ENCODE data around the gene AHRR.

The AHRR gene

DNA sequence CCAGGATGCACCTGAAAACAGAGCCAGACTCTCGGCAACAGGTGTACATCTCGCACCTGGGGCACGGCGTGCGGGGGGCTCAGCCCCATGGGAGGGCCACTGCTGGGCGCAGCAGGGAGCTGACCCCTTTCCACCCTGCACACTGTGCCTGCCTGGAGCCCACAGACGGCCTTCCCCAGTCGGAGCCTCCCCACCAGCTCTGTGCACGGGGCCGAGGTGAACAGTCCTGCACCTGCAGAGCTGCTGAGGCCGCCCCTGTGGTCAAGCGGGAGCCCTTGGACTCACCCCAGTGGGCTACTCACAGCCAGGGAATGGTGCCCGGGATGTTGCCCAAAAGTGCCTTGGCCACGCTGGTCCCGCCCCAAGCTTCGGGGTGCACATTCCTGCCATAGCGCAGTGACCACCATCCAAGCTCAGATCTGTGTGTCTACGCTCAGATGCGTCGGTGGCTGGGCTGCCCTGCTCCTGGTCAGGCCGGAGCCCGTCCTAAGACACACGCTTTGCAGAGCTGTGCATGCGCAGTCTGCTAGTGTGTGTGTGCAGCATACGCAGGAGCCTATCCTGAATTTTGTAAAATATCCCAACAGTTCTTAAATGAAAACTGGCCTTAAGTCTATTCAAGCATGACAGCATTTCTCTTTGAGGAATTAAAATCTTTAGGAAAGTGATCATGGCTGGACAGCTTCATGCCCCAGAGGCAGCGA, 113.1 kb downstream of the AHRR start:
- H3K4me3 ChIP-seq (ENCODE audit: low read depth, low read length), result no peak overlapping the region
- no peak for TF ChIP-seq CTCF (IDR thresholded peaks at IDR 0.05)
- no peaks in the 10 kb centered on the region for H3K9me3 ChIP-seq (ENCODE audit: control insufficient read depth, low read length)
- no peaks in the 10 kb centered on the region for H3K36me3 ChIP-seq (ENCODE audit: control insufficient read depth, insufficient read depth, low read length)
- H3K27me3 ChIP-seq (ENCODE audit: control insufficient read depth, insufficient read depth, low read length), result peaks cover 2% of the 10 kb centered on the region
- no peak overlapping the region for H3K9ac ChIP-seq
- H3K4me2 ChIP-seq (ENCODE audit: low read length), result no peak overlapping the region
- no peak overlapping the region for H2AFZ ChIP-seq
- H3K4me1 ChIP-seq, result peaks cover 6% of the 10 kb centered on the region
- H3K79me2 ChIP-seq, result no peaks in the 10 kb centered on the region
- H3K27ac ChIP-seq, result no peak overlapping the region

GRCh38 chr5:435156-435790, 113.8 kb downstream of the AHRR start:
- Histone ChIP-seq H3K27me3 (ENCODE audit: control insufficient read depth, insufficient read depth, low read length) (peaks cover 2% of the 10 kb centered on the region), H3K4me2 (ENCODE audit: low read length) (no peak overlapping the region), H3K4me1 (peaks cover 6% of the 10 kb centered on the region), H3K9me3 (ENCODE audit: control insufficient read depth, low read length) (no peaks in the 10 kb centered on the region), H3K27ac (no peak overlapping the region), H3K4me3 (ENCODE audit: low read depth, low read length) (no peak overlapping the region), H3K36me3 (ENCODE audit: control insufficient read depth, insufficient read depth, low read length) (no peaks in the 10 kb centered on the region), H3K79me2 (no peaks in the 10 kb centered on the region), H3K9ac (no peak overlapping the region), H2AFZ (no peak overlapping the region)
- no peak for TF ChIP-seq CTCF (IDR thresholded peaks at IDR 0.05)

DNA sequence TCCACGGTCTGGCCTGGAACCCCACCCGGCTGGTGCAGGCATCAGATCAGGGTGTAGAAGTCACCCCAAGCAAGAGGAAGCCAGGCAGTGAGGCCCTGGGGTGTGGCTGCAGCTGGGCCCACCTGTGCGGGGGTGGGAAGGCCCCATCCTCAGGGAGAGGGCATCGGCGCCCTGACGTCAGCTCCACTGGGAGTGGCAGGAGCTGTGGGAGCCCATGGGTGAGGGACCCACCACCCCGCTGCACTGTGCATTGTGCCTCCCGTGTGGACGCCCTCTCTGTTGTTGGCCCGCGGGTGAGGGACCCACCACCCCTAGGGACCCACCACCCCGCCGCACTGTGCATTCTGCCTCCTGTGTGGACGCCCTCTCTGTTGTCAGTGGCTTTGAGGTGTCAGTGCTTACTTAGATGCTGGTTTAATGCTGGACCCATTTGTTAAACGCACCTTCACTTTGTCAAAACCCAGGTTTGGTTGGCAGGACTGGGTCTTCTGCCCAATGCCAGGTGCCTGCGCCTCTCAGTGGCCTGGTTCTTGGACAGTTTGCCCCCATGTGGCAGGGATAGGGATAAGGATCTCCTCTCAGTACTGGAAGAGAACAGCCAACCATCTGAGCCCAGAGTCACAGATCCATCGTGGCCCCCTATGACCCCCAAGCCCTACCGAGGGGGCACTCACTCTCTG, 114.6 kb downstream of the AHRR start:
- no peaks in the 10 kb centered on the region for H3K79me2 ChIP-seq
- no peak overlapping the region for H3K4me3 ChIP-seq (ENCODE audit: low read depth, low read length)
- no peaks in the 10 kb centered on the region for H3K27me3 ChIP-seq (ENCODE audit: control insufficient read depth, insufficient read depth, low read length)

GRCh38 chr5:436641-436975, 115.1 kb downstream of the AHRR start:
- Histone ChIP-seq H3K4me3 (ENCODE audit: low read depth, low read length) (no peak overlapping the region), H3K27ac (no peak overlapping the region), H2AFZ (no peak overlapping the region), H3K9ac (no peak overlapping the region), H3K4me2 (ENCODE audit: low read length) (no peak overlapping the region), H3K9me3 (ENCODE audit: control insufficient read depth, low read length) (no peaks in the 10 kb centered on the region), H3K4me1 (peaks cover 6% of the 10 kb centered on the region), H3K36me3 (ENCODE audit: control insufficient read depth, insufficient read depth, low read length) (no peaks in the 10 kb centered on the region), H3K27me3 (ENCODE audit: control insufficient read depth, insufficient read depth, low read length) (no peaks in the 10 kb centered on the region), H3K79me2 (no peaks in the 10 kb centered on the region)
- TF ChIP-seq CTCF (IDR thresholded peaks at IDR 0.05), result no peak

More for the DNA sequence above, 114.6 kb downstream of the AHRR start:
- no peak overlapping the region for H3K9ac ChIP-seq
- H2AFZ ChIP-seq, result no peak overlapping the region
- H3K36me3 ChIP-seq (ENCODE audit: control insufficient read depth, insufficient read depth, low read length), result no peaks in the 10 kb centered on the region
- no peak overlapping the region for H3K4me2 ChIP-seq (ENCODE audit: low read length)
- H3K4me1 ChIP-seq, result peaks cover 6% of the 10 kb centered on the region
- H3K27ac ChIP-seq, result no peak overlapping the region
- H3K9me3 ChIP-seq (ENCODE audit: control insufficient read depth, low read length), result no peaks in the 10 kb centered on the region
- TF ChIP-seq CTCF (IDR thresholded peaks at IDR 0.05), result peak; percentile 7
